ENCODE results near the gene DAP.

- no peak for TF ChIP-seq CTCF (IDR thresholded peaks at IDR 0.05)
- no peak for TF ChIP-seq CREB1 (CRISPR knock-in tag; IDR thresholded peaks at IDR 0.05)
- TF ChIP-seq ATF6 (CRISPR knock-in tag; IDR thresholded peaks at IDR 0.05), result no peak
- TF ChIP-seq TP53 (CRISPR knock-in tag; IDR thresholded peaks at IDR 0.05), result no peak
These were observed 27.3 kb upstream of the DAP start for GRCh38 chr5:10788358-10788757.
